GM12878 (cell line): Measurements from ENCODE around the gene TC2N.

Experiments
- EP300 ChIP-seq, 2 experiments: fragments of 150-350 bp in 1 of 2; IDR thresholded peaks; 2 replicates each; pipeline ENCODE4 v1.6.1; 2011 to 2012; ENCODE audit warnings: low read depth in 2 of 2, low read length in 2 of 2, borderline replicate concordance in 1 of 2, improper control_type of control experiment in 1 of 2, inconsistent platforms in 1 of 2; ENCODE audit not compliant: control insufficient read depth in 1 of 2
- SP1 ChIP-seq: IDR thresholded peaks from one replicate; pipeline ENCODE4 v1.6.1; 2011; ENCODE audit warnings: low read depth, low read length

DNA sequence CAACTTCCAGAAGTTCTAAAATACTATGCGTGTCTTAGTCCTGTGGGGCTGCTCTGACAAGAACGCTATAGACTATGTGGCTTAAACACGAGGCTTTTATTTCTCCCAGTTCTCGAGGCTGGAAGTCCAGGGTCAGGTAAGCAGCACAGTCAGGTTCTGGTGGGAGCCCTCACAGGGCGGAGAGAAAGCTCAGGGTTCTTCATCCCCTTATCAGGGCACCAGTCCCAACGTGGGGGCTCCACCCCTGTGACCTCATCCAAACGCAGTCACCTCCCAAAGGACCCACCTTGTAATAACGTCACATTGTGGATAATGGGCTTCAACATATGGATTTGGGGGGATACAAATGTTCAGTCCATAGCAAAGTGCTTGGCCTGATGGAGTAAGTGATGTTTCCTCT, 37.1 kb upstream of the TC2N start:
- TF ChIP-seq SP1 (no peak), EP300 (IDR thresholded peaks at IDR 0.05; ENCODE audit: borderline replicate concordance in 1 of 2, control insufficient read depth in 1 of 2, low read depth in 2 of 2, low read length in 2 of 2) (no peak)
